HG03439 (cell line): ENCODE data around the gene TTC6.

Experiments used
- ATAC-seq: cut with Tn5 transposase; IDR thresholded peaks from one replicate; pipeline ENCODE4 v1.9.1; 2021; ENCODE audit warnings: mild to moderate bottlenecking, moderate library complexity; ENCODE audit not compliant: unreplicated experiment

The TTC6 gene

DNA sequence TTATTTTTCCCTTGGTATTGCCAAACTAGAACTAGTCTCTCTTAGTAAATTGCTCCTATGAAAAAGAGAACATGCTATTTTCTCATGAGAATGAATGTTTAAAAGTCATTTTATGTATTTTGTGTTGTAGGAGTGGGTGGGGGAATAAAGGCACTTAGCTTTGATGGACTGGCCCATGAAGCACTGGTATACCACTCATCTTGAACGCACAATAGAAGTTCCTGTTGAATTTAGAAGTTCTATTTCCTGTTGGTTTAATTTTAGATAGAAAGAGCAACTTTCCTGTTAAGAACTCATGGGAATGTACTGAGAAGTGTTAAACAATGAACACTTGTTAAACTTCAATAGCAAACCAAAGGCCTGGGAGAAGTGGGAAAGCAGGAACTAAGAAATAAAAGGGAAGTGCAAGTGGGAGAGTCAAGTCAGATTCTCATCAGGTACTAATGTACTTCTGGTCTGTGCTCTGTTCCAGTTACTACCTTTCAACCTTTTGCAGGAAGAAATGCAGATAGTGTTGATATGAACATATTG lies 23.1 kb downstream of the TTC6 start:
- no peak for ATAC-seq

DNA sequence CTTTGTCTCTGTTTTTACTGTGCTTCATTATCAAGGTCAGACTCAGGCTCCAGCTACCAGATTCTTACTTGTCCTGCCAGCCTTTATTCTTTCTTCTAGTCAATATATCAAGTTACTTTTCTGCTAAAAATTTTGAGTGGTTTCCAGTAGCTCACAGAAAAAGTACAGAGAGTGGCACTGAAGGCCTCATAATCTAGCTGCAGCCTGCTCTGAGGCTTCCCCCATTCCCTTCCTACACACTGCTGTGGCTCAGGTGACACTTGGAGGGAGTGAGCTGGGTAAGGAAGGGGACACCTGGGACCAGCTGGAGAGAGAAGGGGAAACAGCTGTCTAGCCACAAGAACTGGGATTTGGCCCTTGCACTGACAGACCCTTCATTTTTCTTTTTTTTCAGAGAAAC lies 25.4 kb downstream of the TTC6 start:
- ATAC-seq, result no peak

DNA sequence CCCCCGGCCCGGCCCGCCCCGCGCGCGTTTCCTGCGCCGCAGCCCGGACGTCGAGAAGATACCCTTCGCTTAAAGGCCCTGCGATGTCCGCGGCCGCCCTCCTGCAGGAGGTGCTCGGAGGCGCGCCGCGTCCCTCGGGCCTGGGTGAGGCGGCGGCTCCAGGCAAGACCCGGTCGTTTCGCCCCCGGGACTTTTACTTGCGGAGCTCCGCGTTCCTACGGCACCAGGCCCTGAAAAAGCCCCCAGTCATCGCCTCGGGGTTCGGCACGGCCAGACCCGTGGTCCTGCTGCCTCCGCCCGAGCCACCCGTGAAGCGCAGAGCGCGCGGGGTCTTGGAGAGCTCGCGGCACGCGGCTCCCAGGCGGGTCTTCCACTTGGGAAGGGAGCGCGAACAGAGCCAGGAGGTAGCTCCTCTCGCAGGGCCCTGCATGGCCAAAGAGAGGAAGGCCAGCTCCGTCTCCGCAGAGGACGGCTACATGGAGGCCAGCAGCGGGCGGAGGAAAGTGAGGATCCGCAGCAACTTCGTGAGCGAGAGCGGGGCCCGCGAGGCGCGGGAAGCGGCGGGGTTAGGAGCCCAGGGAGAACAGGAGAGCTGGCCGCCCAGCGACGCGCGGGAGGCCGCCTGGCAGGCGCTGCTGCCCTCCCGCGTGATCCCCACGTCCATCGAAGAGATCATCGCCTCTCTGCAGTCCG lies 26.9 kb downstream of the TTC6 start:
- ATAC-seq, result no peak

DNA sequence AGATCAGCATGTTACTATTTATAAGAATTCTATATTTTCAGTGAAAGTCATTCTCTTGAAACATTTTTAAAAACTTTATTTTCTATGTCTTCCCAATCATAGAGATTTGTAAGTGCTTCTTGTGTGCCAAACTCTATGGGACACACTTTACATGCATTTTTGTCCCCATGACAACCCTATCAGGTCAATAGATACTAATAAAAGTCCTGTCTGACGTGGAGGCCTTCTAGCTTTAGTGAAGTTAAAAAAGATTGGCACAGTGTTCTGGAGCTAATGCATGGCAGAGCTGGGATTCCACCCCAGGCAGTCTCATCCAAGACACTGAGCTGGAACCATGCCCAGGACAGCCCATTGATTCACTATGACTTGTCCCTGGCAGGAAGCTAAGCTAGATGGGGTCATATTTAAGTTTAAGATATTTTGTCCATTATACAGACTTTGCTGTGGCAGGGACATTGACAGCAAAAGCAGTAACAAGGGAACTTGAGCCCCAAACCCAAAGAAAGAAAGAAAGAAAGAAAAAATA lies 28.1 kb downstream of the TTC6 start:
- no peak for ATAC-seq

DNA sequence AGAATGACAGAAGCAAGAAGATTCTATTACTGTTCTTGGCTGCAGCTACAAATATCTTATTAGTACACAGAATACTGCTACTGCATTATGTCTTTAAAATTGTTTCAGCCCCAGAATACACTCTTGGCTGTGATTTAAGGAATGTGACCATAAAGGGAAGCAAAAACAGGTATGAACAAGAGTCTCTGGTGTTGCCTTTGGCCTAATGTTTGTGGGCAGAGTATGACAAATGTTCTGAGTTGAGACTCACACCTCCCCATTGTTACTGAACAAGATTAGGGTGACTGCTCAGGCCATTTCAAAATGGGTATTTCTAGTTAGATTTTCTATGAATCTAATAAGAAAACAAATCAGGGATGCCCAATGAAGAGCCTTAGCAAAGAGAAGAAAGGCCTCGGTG lies 28.5 kb downstream of the TTC6 start:
- no peak for ATAC-seq

DNA sequence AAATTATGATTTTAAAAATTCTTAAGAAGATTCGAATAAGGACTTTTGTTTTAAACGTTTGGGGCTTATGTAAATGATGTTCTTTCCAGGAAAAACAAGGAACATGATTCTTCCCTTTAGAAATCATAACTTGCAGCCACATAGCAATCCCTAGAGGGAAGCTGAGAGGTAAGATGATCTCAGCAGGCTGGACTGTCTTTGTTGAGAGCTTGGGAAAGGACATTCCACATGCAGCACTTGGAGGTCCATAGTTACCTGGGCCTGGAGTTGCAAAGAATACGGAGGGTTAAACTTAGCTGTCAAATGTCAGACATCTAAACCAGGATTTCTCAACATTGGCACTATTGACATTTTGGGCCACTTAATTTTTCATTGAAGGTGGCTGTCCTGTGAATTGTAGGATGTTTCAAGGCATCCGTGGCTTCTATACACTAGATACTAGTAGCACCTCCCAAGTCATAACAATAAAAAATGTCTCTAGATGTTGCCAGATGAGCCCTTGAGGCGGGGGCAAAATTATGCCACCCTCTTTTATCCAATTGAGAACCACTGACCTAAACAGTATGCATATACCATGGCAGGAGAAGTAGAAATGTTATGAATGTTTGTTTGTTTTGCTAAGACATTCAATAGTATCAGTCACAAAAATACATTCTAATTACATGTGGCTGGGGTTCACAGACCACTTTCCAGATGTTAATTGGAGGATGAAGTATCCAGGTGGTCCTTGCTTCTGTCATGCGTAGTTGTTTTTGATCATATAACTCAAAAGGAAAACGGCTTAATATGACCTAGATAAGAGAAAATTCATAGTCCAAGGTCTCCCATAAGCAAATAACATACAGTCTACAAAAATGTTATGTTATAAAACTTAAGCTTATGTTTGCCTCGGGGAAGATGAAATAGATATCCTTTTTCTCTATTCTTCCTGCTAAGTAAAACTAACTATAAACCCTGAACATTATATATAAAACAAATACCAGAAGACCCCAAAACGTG lies 30.5 kb downstream of the TTC6 start:
- ATAC-seq, result no peak

- ATAC-seq, result no peak
Measured at GRCh38 chr14:37637341-37637740, 41.9 kb downstream of the TTC6 start.

DNA sequence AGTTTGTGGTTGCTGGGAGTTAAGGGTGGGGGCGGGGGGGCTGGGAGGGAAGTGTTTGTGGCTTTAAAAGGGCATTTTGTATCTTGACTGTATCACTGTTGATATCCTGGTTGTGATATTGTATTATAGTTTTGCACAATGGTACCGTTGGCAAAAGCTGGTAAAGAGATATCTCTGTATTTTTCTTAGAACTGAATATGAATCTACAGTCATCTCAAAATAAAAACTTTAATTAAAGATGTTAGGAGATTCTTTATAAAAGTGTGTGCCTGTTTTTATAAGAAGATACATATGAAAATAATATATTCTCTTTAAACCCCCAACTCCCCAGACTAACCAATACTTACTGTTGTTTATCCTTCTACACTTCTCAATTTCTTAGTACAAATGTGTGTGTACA lies 43.2 kb downstream of the TTC6 start:
- no peak for ATAC-seq

- ATAC-seq, result no peak
Measured at GRCh38 chr14:37641117-37641516, 45.7 kb downstream of the TTC6 start.

- no peak for ATAC-seq
Measured at GRCh38 chr14:37642125-37642524, 46.7 kb downstream of the TTC6 start.

GRCh38 chr14:37643701-37644100 lies 48.3 kb downstream of the TTC6 start:
- ATAC-seq, result no peak
